H1 (cell line): ENCODE results near the gene CREB3. TPM values are rescaled to one million over a fixed set of nuclear protein-coding genes. Genes with fewer than 3 reads are reported as not detected.

Experiments
- CHD1 ChIP-seq: IDR thresholded peaks from 2 replicates; pipeline ENCODE4 v1.6.1; 2012; ENCODE audit warnings: low read depth, low read length, improper control_type of control experiment
- EP300 ChIP-seq, 2 experiments: IDR thresholded peaks; 1 replicate in 1 of 2; 2 replicates in 1 of 2; pipeline ENCODE4 v1.6.1; 2011 to 2012; ENCODE audit warnings: low read depth in 2 of 2, low read length in 2 of 2, mild to moderate bottlenecking in 2 of 2, borderline replicate concordance in 1 of 2, inconsistent platforms in 1 of 2, moderate library complexity in 1 of 2
- GTF2F1 ChIP-seq: IDR thresholded peaks from 2 replicates; pipeline ENCODE4 v1.6.1; 2012; ENCODE audit warnings: low read depth, low read length, improper control_type of control experiment, borderline replicate concordance
- HDAC2 ChIP-seq, 2 experiments: fragments of 300-600 bp in 1 of 2; sonication (generic) in 1 of 2; IDR thresholded peaks; 2 replicates each; pipeline ENCODE4 v1.6.1; 2011 to 2012; ENCODE audit warnings: low read depth in 2 of 2, low read length in 2 of 2, mild to moderate bottlenecking in 2 of 2, moderate library complexity in 2 of 2, borderline replicate concordance in 1 of 2, inconsistent platforms in 1 of 2
- KDM1A ChIP-seq: fragments of 200-600, 300-600 bp; sonication (generic); IDR thresholded peaks from 2 replicates; pipeline ENCODE4 v1.7.1; 2016; ENCODE audit warnings: mild to moderate bottlenecking, low read length, borderline replicate concordance
- KDM4A ChIP-seq: IDR thresholded peaks from one replicate; pipeline ENCODE4 v1.7.1; 2012; ENCODE audit warnings: low read depth, mild to moderate bottlenecking, moderate library complexity, low read length, inconsistent platforms; ENCODE audit not compliant: severe bottlenecking
- PHF8 ChIP-seq: fragments of 200-600 bp; sonication (generic); conservative IDR thresholded peaks from 2 replicates; pipeline ENCODE4 v1.7.1; 2012; ENCODE audit warnings: low read depth, mild to moderate bottlenecking, inconsistent platforms, low read length, moderate library complexity
- POLR2A ChIP-seq, 2 experiments: IDR thresholded peaks; 1 replicate in 1 of 2; 2 replicates in 1 of 2; pipeline ENCODE4 v1.6.1; 2011; ENCODE audit warnings: low read depth in 2 of 2, low read length in 2 of 2, mild to moderate bottlenecking in 2 of 2; ENCODE audit errors: control extremely low read depth in 1 of 2
- POLR2AphosphoS5 ChIP-seq: IDR thresholded peaks from 2 replicates; pipeline ENCODE4 v1.6.1; 2011; ENCODE audit warnings: low read depth, low read length
- RBBP5 ChIP-seq: IDR thresholded peaks from 2 replicates; pipeline ENCODE4 v1.7.1; 2012; ENCODE audit warnings: low read depth, mild to moderate bottlenecking, inconsistent platforms, low read length, moderate library complexity, borderline replicate concordance
- SIRT6 ChIP-seq: IDR thresholded peaks from one replicate; pipeline ENCODE4 v1.7.1; 2012; ENCODE audit warnings: low read length, inconsistent platforms
- TAF7 ChIP-seq: optimal IDR thresholded peaks from 2 replicates; pipeline ENCODE3; 2011; ENCODE audit warnings: low read depth, mild to moderate bottlenecking, inconsistent platforms, low read length, moderate library complexity, borderline replicate concordance
- TCF12 ChIP-seq: IDR thresholded peaks from 2 replicates; pipeline ENCODE4 v1.6.1; 2011; ENCODE audit warnings: low read depth, mild to moderate bottlenecking, low read length
- USF2 ChIP-seq: IDR thresholded peaks from 2 replicates; pipeline ENCODE4 v1.6.1; 2011; ENCODE audit warnings: low read length, improper control_type of control experiment
- YY1 ChIP-seq: IDR thresholded peaks from 2 replicates; pipeline ENCODE4 v1.6.1; 2011; ENCODE audit warnings: low read depth, mild to moderate bottlenecking, low read length
- polyA plus RNA-seq, 7 experiments: library from polyadenylated mRNA; depleted of rRNA in 3 of 7; stranded (reverse) in 5 of 7; unstranded in 2 of 7; fragments of >200 nt in 5 of 7; fragments of 200-250 nt in 2 of 7; gene quantifications; 1 replicate in 5 of 7; 2 replicates in 1 of 7; 4 replicates in 1 of 7; pipeline versions ENCODE4 v1.2.1 to v1.2.3, GENCODE V29; 2011 to 2013; ENCODE audit warnings: missing spikeins in 2 of 7, mixed read lengths in 2 of 7
- total RNA-seq: library from RNA; stranded (reverse); fragmentation: NEBNext Ultra II Directional; extraction: Animal tissue kit (Norgen Biotek cat#: 25700); gene quantifications from 2 replicates; pipeline ENCODE4 v1.2.1, GENCODE V29; 2021
- TF ChIP-seq, protein P1 (sequence below): IDR thresholded peaks from 2 replicates; pipeline ENCODE4 v1.6.1; 2012; ENCODE audit warnings: inconsistent platforms

The CREB3 gene
- total and polyA plus RNA-seq, 2 of the 8 experiments (the other 6 are each of a cell fraction or from before 2014, with no cell fraction given), result 24.4 to 25.7 TPM

GRCh38 chr9:35689542-35690293 lies 42.7 kb upstream of the CREB3 start, which contains the start of gene TPM2 (continued):
- peak; percentile 76; the same call in 1 of the 2 replicates for TF ChIP-seq PHF8
- TF ChIP-seq POLR2A (IDR thresholded peaks at IDR 0.05; ENCODE audit: control extremely low read depth in 1 of 2, low read depth in 2 of 2, low read length in 2 of 2), result peak in 1 of 2 experiments; percentile 86; a peak in 2 of 3 replicates
- no peak for TF ChIP-seq USF2
- 0 out of 2 replicates have a peak, but pooled peaks have one; percentile 32 for TF ChIP-seq KDM1A
- TF ChIP-seq, protein P1, sequence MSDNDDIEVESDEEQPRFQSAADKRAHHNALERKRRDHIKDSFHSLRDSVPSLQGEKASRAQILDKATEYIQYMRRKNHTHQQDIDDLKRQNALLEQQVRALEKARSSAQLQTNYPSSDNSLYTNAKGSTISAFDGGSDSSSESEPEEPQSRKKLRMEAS, result peak; percentile 87
- TF ChIP-seq SIRT6, result no peak
- no peak for TF ChIP-seq CHD1
- TF ChIP-seq KDM4A, result peak; percentile 81
- TF ChIP-seq RBBP5, result no peak
- TF ChIP-seq TCF12, result no peak
- peak; percentile 57; the same call in 1 of the 2 replicates for TF ChIP-seq YY1
- TF ChIP-seq TAF7, result peak; percentile 68
- 0 out of 3 replicates have a peak, but pooled peaks of 1 of the 2 experiments have one; percentile 47 for TF ChIP-seq EP300 (IDR thresholded peaks at IDR 0.05; ENCODE audit: borderline replicate concordance in 1 of 2, low read depth in 2 of 2, low read length in 2 of 2)
- peak in 1 of 2 experiments; percentile 15; a peak in 1 of 4 replicates for TF ChIP-seq HDAC2 (IDR thresholded peaks at IDR 0.05; ENCODE audit: borderline replicate concordance in 1 of 2, low read depth in 2 of 2, low read length in 2 of 2)
- peak; percentile 79 for TF ChIP-seq POLR2AphosphoS5
- peak; percentile 15; the same call in 1 of the 2 replicates for TF ChIP-seq GTF2F1
